PC-3 (cell line): Measurements from ENCODE around the gene HS2ST1.

Source experiments
- EZH2 ChIP-seq: fragments of 300-600 bp; sonication (generic); IDR thresholded peaks from one replicate; pipeline ENCODE4 v1.6.1; 2017; ENCODE audit warnings: antibody characterized with exemption, mild to moderate bottlenecking, low read length; ENCODE audit not compliant: unreplicated experiment
- EZH2phosphoT487 ChIP-seq: fragments of 300-600 bp; sonication (generic); IDR thresholded peaks from 2 replicates; pipeline ENCODE4 v1.6.1; 2018; ENCODE audit warnings: mild to moderate bottlenecking, antibody characterized with exemption, low read length, borderline replicate concordance
- TF ChIP-seq, protein P1 (sequence below): fragments of 300-600 bp; sonication (generic); conservative IDR thresholded peaks from 2 replicates; pipeline ENCODE4 v1.5.1; 2017; ENCODE audit warnings: antibody characterized with exemption, low read depth, mild to moderate bottlenecking, low read length

DNA sequence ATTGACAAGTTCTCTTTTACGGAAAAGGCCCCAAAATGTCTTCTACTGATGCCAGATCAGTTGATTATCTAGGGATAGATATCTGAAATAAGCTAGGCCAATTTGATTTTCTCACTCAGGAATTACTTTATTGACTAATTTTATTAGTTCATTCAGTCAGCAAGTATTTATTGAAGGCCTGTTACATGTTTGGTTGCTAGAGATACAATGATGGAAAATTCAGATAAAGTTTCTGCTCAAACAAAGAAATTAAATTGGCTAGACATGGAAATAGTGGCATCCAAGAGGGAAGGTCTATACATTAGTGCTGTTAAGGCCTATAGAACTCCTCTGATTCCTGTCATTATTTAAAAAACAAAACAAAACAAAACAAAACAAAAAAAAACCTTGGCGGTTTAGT is 56.5 kb downstream of the HS2ST1 start:
- TF ChIP-seq, protein P1, sequence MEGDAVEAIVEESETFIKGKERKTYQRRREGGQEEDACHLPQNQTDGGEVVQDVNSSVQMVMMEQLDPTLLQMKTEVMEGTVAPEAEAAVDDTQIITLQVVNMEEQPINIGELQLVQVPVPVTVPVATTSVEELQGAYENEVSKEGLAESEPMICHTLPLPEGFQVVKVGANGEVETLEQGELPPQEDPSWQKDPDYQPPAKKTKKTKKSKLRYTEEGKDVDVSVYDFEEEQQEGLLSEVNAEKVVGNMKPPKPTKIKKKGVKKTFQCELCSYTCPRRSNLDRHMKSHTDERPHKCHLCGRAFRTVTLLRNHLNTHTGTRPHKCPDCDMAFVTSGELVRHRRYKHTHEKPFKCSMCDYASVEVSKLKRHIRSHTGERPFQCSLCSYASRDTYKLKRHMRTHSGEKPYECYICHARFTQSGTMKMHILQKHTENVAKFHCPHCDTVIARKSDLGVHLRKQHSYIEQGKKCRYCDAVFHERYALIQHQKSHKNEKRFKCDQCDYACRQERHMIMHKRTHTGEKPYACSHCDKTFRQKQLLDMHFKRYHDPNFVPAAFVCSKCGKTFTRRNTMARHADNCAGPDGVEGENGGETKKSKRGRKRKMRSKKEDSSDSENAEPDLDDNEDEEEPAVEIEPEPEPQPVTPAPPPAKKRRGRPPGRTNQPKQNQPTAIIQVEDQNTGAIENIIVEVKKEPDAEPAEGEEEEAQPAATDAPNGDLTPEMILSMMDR, result no peak
- TF ChIP-seq EZH2, result no peak
- no peak for TF ChIP-seq EZH2phosphoT487
